Liver (tissue), 9 donors: ENCODE results near the gene IFIT5. TPM values are rescaled to one million over a fixed set of nuclear protein-coding genes. Genes with fewer than 3 reads are reported as not detected.
"Not testable (repeated sequence)": the region's sequence is repeated elsewhere in the genome, so short reads cannot be mapped to it uniquely, and the experiment has no call there.

Experiments used
- DNase-seq: peaks from one replicate; pipeline ENCODE4 v3.0.0-alpha.2; 2017; ENCODE audit warnings: low spot score
- H3K27ac ChIP-seq, 2 donors: one replicate each; pipeline ENCODE4 v1.7.0; 2013; ENCODE audit warnings: inconsistent platforms in 2 of 2, low read length in 2 of 2, control low read depth in 1 of 2, low read depth in 1 of 2, mild to moderate bottlenecking in 1 of 2
- H3K27me3 ChIP-seq, 4 donors: one replicate each; pipeline versions ENCODE4 v1.6.1 to v1.7.0; 2013; ENCODE audit warnings: low read length in 3 of 4, inconsistent platforms in 1 of 4, mild to moderate bottlenecking in 1 of 4, moderate library complexity in 1 of 4; ENCODE audit not compliant: control insufficient read depth in 4 of 4, insufficient read depth in 4 of 4
- H3K36me3 ChIP-seq, 4 donors: one replicate each; pipeline versions ENCODE4 v1.6.1 to v1.7.0; 2013; ENCODE audit warnings: low read length in 3 of 4, mild to moderate bottlenecking in 3 of 4, low read depth in 1 of 4, moderate library complexity in 1 of 4; ENCODE audit not compliant: control insufficient read depth in 4 of 4, insufficient read depth in 3 of 4
- H3K4me1 ChIP-seq, 4 donors: one replicate each; pipeline versions ENCODE4 v1.6.1 to v1.7.0; 2013; ENCODE audit warnings: low read length in 3 of 4, mild to moderate bottlenecking in 3 of 4, moderate library complexity in 1 of 4; ENCODE audit not compliant: control insufficient read depth in 4 of 4, insufficient read depth in 4 of 4
- H3K4me3 ChIP-seq, 3 donors: one replicate each; pipeline versions ENCODE4 v1.6.1 to v1.7.0; 2013; ENCODE audit warnings: low read length in 3 of 3, control low read depth in 1 of 3, low read depth in 1 of 3, mild to moderate bottlenecking in 1 of 3
- H3K9ac ChIP-seq, 2 donors: one replicate each; pipeline ENCODE4 v1.7.0; 2013; ENCODE audit warnings: low read length in 2 of 2, mild to moderate bottlenecking in 2 of 2, moderate library complexity in 2 of 2, control low read depth in 1 of 2, low read depth in 1 of 2
- H3K9me3 ChIP-seq, 4 donors: one replicate each; pipeline versions ENCODE4 v1.6.1 to v1.7.0; 2013; ENCODE audit warnings: low read length in 3 of 4; ENCODE audit not compliant: control insufficient read depth in 4 of 4
- CTCF ChIP-seq: fragments of 150-350 bp; IDR thresholded peaks from 2 replicates; pipeline ENCODE4 v1.5.1; 2017; ENCODE audit warnings: improper control_type of control experiment, low read depth, low read length; ENCODE audit not compliant: missing input control
- FOXA1 ChIP-seq: IDR thresholded peaks from 2 replicates; pipeline ENCODE4 v1.6.1; 2016; ENCODE audit warnings: antibody characterized with exemption
- FOXA2 ChIP-seq: IDR thresholded peaks from 2 replicates; pipeline ENCODE4 v1.6.1; 2016; ENCODE audit warnings: antibody characterized with exemption
- HNF4A ChIP-seq, 2 donors: conservative IDR thresholded peaks; 2 replicates each; pipeline ENCODE4 v1.6.1; 2016; ENCODE audit warnings: antibody characterized with exemption in 2 of 2, mild to moderate bottlenecking in 2 of 2
- HNF4G ChIP-seq: IDR thresholded peaks from 2 replicates; pipeline ENCODE4 v1.6.1; 2016; ENCODE audit warnings: antibody characterized with exemption
- JUND ChIP-seq, 2 donors: IDR thresholded peaks; 2 replicates each; pipeline ENCODE4 v1.6.1; 2016; ENCODE audit warnings: antibody characterized with exemption in 2 of 2
- RAD21 ChIP-seq, 2 donors: IDR thresholded peaks; 2 replicates each; pipeline ENCODE4 v1.6.1; 2016; ENCODE audit warnings: antibody characterized with exemption in 2 of 2, mild to moderate bottlenecking in 2 of 2
- RXRA ChIP-seq, 2 donors: IDR thresholded peaks; 2 replicates each; pipeline ENCODE4 v1.6.1; 2017 to 2018; ENCODE audit warnings: antibody characterized with exemption in 2 of 2, mild to moderate bottlenecking in 1 of 2
- SP1 ChIP-seq: IDR thresholded peaks from 2 replicates; pipeline ENCODE4 v1.6.1; 2018; ENCODE audit warnings: antibody characterized with exemption, mild to moderate bottlenecking
- YY1 ChIP-seq: IDR thresholded peaks from 2 replicates; pipeline ENCODE4 v1.6.1; 2016; ENCODE audit warnings: antibody characterized with exemption, mild to moderate bottlenecking
- ZBTB33 ChIP-seq: IDR thresholded peaks from 2 replicates; pipeline ENCODE4 v1.6.1; 2016; ENCODE audit warnings: antibody characterized with exemption
- WGBS: extraction: QIAGEN DNeasy Blood & Tissue Kit; methylation state at CpG from one replicate; pipeline ENCODE4 v1.1.7; 2013; 5-methylcytosine and 5-hydroxymethylcytosine counted together
- polyA plus RNA-seq, 2 donors: library from polyadenylated mRNA; stranded (reverse) in 1 of 2; unstranded in 1 of 2; fragments of 200-250 nt in 1 of 2; fragments of >200 nt in 1 of 2; fragmentation: Nextera tagmentation in 1 of 2; extraction: Ambion mirVana in 1 of 2; gene quantifications; one replicate each; pipeline versions ENCODE4 v1.2.1 to v1.2.3, GENCODE V29; 2013 to 2015
- total RNA-seq, 2 donors: library from RNA; depleted of rRNA; stranded (reverse); fragments of >200 nt; gene quantifications; one replicate each; pipeline ENCODE4 v1.2.3, GENCODE V29; 2014
- TF ChIP-seq, protein P1 (sequence below): IDR thresholded peaks from 2 replicates; pipeline ENCODE4 v1.6.1; 2016; ENCODE audit warnings: antibody characterized with exemption
- donor health status: healthy.
- donor health status: healthy.
- donor health status: healthy.
- donor health status: healthy.
- donor health status: healthy.

IFIT5 gene
- total and polyA plus RNA-seq, 4 donors = 5.0 to 10.7 (median 6.7) TPM

GRCh38 chr10:89440226-89441009 is 26.1 kb downstream of the IFIT5 start:
- Histone ChIP-seq H3K36me3 (no peaks in the 10 kb centered on the region), H3K27me3 (no peaks in the 10 kb centered on the region), H3K4me3 (no peak overlapping the region), H3K4me1 (peaks cover 2 to 12% (median 5%) of the 10 kb centered on the region in 4 donors), H3K9me3 (no peaks in the 10 kb centered on the region), H3K27ac (no peak overlapping the region), H3K9ac (no peak overlapping the region)
- 40% methylated on average over 4 of the region's 4 CpGs for WGBS
- TF ChIP-seq HNF4A (conservative IDR thresholded peaks at IDR 0.05) (peak in 1 of 2 donors; percentile 8), HNF4G (no peak), RXRA (IDR thresholded peaks at IDR 0.05) (peak; percentile 77 to 95), YY1 (peak; percentile 28), FOXA2 (peak; percentile 78), SP1 (no peak), ZBTB33 (no peak), FOXA1 (peak; percentile 70), RAD21 (IDR thresholded peaks at IDR 0.05) (peak; percentile 18 to 42)
- no peak for DNase-seq

DNA sequence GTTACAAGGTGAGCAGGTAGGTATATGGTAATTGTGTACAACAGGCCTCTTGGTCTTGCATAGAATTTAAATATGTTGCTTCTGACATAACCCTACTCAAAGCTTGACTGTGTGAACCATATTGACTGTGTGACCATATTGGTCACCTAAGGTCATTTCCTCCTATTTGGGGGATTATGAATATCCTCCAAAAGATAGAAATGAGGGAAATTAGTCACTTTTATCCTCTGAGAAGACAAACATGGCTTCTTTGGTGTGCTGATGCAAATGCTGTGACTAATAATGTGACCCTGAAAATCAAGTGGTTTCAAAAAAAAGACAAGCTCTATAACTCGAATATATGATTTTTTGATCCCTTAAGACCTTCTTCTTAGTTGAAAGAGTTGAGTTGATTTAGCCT is 27.9 kb downstream of the IFIT5 start:
- H3K36me3 ChIP-seq = no peaks in the 10 kb centered on the region
- H3K27ac ChIP-seq = no peak overlapping the region
- DNase-seq = no peak
- TF ChIP-seq RXRA (IDR thresholded peaks at IDR 0.05) (no peak), JUND (IDR thresholded peaks at IDR 0.05) (no peak), HNF4A (conservative IDR thresholded peaks at IDR 0.05) (no peak), FOXA1 (no peak), CTCF (no peak)
- TF ChIP-seq, protein P1, sequence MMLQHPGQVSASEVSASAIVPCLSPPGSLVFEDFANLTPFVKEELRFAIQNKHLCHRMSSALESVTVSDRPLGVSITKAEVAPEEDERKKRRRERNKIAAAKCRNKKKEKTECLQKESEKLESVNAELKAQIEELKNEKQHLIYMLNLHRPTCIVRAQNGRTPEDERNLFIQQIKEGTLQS = no peak
- H3K4me3 ChIP-seq = no peak overlapping the region
- 86% methylated on average over 1 of the region's 1 CpG for WGBS
- H3K4me1 ChIP-seq = peaks cover 2 to 13% (median 5%) of the 10 kb centered on the region in 4 donors
- no peaks in the 10 kb centered on the region for H3K27me3 ChIP-seq
- H3K9me3 ChIP-seq = no peaks in the 10 kb centered on the region
- no peak overlapping the region for H3K9ac ChIP-seq

GRCh38 chr10:89444819-89445218 is 30.5 kb downstream of the IFIT5 start:
- not testable (repeated sequence) for H3K4me3 ChIP-seq, H3K27ac ChIP-seq, H3K9ac ChIP-seq, H3K36me3 ChIP-seq, H3K27me3 ChIP-seq, DNase-seq, H3K9me3 ChIP-seq
- 72% methylated on average over 7 of the region's 7 CpGs for WGBS
- H3K4me1 ChIP-seq = peaks cover 2 to 13% (median 5%) of the 10 kb centered on the region in 4 donors
